Measurements from ENCODE around the gene TMPRSS7. TPM values are rescaled to one million over a fixed set of nuclear protein-coding genes. Genes with fewer than 3 reads are reported as not detected.

Gene TMPRSS7
- total RNA-seq, 3 donors from 2014 or later, result 0.12 TPM; not detected in 2

DNA sequence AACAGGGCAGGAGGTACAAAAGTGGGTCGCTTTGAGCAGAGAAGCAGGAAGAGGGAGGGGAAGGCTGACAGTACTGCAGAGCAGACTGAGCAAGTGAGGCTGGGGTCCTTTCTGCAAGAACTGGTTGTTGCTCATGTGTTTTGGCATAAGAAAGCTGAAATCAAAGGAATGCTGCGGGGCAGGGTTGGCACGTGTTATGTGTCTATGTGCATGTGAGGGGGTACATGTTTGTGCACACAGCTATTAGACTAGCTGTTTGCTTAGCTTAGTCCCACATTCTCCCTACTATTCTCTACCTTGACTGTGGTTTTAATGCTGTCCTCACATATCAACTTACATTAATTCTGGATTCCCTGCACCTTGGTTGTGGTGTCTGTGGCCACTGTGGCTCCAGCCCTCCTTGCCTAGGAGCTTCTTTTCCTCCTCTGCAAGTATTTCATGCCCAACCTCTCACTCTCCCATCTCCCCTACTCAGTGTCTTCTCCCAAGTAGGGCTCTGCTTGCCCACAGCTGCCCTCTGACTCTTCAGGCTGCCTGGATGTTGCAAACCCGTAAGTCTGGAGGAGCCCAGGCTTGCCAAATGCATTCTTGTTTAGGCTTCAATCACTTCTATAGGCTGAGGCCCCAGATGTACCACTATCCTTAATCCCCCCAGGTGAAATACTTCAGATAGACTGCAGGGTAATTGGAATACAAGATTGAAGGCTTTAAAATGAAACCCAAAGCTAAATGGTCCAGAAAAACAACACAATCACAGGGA lies 31.0 kb upstream of the TMPRSS7 start:
- Histone ChIP-seq H3K9me3 (no peaks in the 10 kb centered on the region), H3K36me3 (ENCODE audit: low read depth) (no peaks in the 10 kb centered on the region), H3K4me3 (no peak overlapping the region), H3K4me1 (ENCODE audit: low read depth) (no peaks in the 10 kb centered on the region)
- no peak for DNase-seq
- TF ChIP-seq, protein P1, sequence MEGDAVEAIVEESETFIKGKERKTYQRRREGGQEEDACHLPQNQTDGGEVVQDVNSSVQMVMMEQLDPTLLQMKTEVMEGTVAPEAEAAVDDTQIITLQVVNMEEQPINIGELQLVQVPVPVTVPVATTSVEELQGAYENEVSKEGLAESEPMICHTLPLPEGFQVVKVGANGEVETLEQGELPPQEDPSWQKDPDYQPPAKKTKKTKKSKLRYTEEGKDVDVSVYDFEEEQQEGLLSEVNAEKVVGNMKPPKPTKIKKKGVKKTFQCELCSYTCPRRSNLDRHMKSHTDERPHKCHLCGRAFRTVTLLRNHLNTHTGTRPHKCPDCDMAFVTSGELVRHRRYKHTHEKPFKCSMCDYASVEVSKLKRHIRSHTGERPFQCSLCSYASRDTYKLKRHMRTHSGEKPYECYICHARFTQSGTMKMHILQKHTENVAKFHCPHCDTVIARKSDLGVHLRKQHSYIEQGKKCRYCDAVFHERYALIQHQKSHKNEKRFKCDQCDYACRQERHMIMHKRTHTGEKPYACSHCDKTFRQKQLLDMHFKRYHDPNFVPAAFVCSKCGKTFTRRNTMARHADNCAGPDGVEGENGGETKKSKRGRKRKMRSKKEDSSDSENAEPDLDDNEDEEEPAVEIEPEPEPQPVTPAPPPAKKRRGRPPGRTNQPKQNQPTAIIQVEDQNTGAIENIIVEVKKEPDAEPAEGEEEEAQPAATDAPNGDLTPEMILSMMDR (IDR thresholded peaks at IDR 0.05), result no peak
- ATAC-seq, result no peak
- intact Hi-C loops (cut with DNase I, micrococcal nuclease), result no loop called here

DNA sequence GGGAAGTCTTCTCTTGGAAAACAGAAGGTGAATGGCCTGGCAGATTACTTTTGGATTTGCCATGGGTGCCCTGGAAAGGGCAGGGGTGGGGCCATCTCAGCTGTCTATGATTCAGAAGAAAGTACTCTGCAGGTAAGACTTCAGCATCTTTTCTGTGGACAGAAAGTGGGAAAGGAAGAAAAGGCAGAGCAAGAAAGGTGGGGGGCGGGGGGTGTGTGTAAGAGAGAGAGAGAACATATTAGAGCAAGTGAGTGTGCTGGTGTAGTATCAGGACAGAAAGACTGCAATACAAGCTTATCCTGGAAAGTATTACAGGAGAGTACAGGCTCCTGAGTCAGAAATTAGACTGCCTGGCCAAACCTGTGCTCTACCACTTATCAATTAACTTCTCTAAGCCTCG lies 30.3 kb upstream of the TMPRSS7 start:
- ATAC-seq, result no peak
- no peak overlapping the region for H3K4me3 ChIP-seq
- no peak for DNase-seq
- no peaks in the 10 kb centered on the region for H3K36me3 ChIP-seq (ENCODE audit: low read depth)
- no peaks in the 10 kb centered on the region for H3K9me3 ChIP-seq
- intact Hi-C loops (cut with DNase I, micrococcal nuclease), result no loop called here
- H3K4me1 ChIP-seq (ENCODE audit: low read depth), result no peaks in the 10 kb centered on the region
- TF ChIP-seq, protein P1 (IDR thresholded peaks at IDR 0.05), result no peak

DNA sequence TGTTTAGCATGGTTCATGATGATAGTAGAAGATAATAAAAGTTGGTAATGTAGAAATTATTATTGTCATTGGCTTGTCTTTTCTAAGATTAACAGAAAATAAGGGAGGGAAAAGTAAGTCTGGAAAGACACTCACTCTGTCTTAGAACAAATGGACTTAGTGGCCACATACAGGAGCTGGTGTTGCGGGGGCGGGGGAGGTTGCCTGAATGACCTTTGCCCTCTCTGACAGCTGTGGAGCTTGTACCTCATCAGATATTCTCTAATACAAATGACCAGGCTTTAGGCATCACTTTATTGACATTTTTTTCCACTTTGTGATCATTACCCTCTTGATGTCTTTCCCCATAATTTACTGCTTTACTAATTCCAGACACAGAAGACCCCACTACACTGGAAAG lies 29.9 kb upstream of the TMPRSS7 start:
- H3K36me3 ChIP-seq (ENCODE audit: low read depth), result no peaks in the 10 kb centered on the region
- H3K4me1 ChIP-seq (ENCODE audit: low read depth), result no peaks in the 10 kb centered on the region
- intact Hi-C loops (cut with DNase I, micrococcal nuclease), result no loop called here
- ATAC-seq, result no peak
- DNase-seq, result no peak
- no peak overlapping the region for H3K4me3 ChIP-seq
- TF ChIP-seq, protein P1 (IDR thresholded peaks at IDR 0.05), result no peak
- H3K9me3 ChIP-seq, result no peaks in the 10 kb centered on the region

DNA sequence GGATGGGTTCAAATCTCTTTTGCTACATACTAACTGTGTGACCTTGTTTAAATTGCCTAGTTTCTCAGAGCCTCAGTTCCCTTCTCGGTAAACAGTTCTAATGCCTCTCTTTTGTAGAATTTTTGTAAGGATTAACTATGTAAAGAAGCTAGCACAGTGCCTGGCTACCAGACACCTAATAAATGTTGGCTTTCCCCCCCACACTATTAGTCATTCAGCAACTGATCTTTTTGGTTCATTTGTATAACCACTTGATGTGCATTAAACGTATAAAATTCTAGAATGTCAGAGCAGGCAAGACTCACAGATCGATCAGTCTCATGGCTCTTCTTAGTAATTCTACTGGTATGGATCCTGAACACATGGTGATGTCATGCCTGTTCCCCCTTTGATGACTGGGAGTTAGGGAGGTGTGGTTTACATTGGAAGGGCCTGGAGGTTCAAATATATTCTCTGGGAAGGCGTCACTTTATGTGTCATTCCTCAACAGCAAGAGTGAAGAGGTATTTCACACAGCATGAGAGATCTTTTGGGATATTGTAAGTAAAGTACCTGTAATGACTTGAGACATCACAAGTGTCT lies 29.4 kb upstream of the TMPRSS7 start:
- ATAC-seq, result no peak
- TF ChIP-seq, protein P1 (IDR thresholded peaks at IDR 0.05), result no peak
- no peak for DNase-seq
- intact Hi-C loops (cut with DNase I, micrococcal nuclease), result no loop called here
- Histone ChIP-seq H3K4me3 (no peak overlapping the region), H3K4me1 (ENCODE audit: low read depth) (no peaks in the 10 kb centered on the region), H3K36me3 (ENCODE audit: low read depth) (no peaks in the 10 kb centered on the region), H3K9me3 (no peaks in the 10 kb centered on the region)

DNA sequence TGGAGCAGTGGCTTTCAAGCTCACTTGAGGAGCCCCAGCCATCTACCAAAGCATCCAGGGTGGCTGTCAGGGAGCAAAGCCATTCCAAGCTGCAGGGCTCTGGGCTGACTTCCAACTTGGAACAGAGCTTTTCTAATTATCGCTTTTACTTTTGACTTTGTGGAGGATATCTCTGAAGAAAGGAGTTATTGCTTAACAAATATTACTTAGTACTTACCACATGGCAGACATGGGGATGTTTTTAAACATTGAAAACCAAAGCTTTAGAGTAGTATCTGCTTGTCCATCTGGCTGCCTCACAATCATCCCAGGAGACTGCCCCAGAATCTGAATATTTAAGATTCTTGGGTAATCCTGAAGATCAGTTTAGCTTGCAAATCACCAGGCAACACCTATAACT lies 26.9 kb upstream of the TMPRSS7 start:
- DNase-seq, result no peak
- TF ChIP-seq, protein P1 (IDR thresholded peaks at IDR 0.05), result no peak
- ATAC-seq, result no peak
- Histone ChIP-seq H3K4me3 (no peak overlapping the region), H3K36me3 (ENCODE audit: low read depth) (no peaks in the 10 kb centered on the region), H3K4me1 (ENCODE audit: low read depth) (no peaks in the 10 kb centered on the region), H3K9me3 (no peaks in the 10 kb centered on the region)
- intact Hi-C loops (cut with DNase I, micrococcal nuclease), result no loop called here
